Esophagus squamous epithelium (tissue), 5 donors: ENCODE data around the gene DNAJA4. TPM values are rescaled to one million over a fixed set of nuclear protein-coding genes. Genes with fewer than 3 reads are reported as not detected.

ENCODE experiments used
- DNase-seq: peaks from one replicate; lab custom pipeline; 2025; lab: John Stamatoyannopoulos, UW
- H3K27ac ChIP-seq, 4 donors: fragments of 200-600 bp; sonication (generic); one replicate each; pipeline ENCODE4 v1.5.1; 2016 to 2019; ENCODE audit warnings: mild to moderate bottlenecking in 1 of 4
- H3K27me3 ChIP-seq, 4 donors: fragments of 200-600 bp; sonication (generic); 1 replicate in 3 of 4; 2 replicates in 1 of 4; pipeline versions ENCODE4 v1.5.1 to v1.6.0; 2017 to 2021; ENCODE audit warnings: antibody characterized with exemption in 1 of 4
- H3K36me3 ChIP-seq, 3 donors: fragments of 200-600 bp; sonication (generic); one replicate each; pipeline ENCODE4 v1.5.1; 2016 to 2019
- H3K4me1 ChIP-seq, 3 donors: fragments of 200-600 bp; sonication (generic); one replicate each; pipeline ENCODE4 v1.5.1; 2017 to 2019
- H3K4me3 ChIP-seq, 4 donors: fragments of 200-600 bp; sonication (generic); 1 replicate in 3 of 4; 2 replicates in 1 of 4; pipeline ENCODE4 v1.5.1; 2016 to 2019; ENCODE audit warnings: mild to moderate bottlenecking in 2 of 4, moderate library complexity in 1 of 4
- H3K9me3 ChIP-seq, 3 donors: fragments of 200-600 bp; sonication (generic); one replicate each; pipeline ENCODE4 v1.5.1; 2016 to 2019
- CTCF ChIP-seq, 6 experiments: fragments of 450-650 bp in 4 of 6; fragments of 200-600 bp in 2 of 6; sonication (generic) in 2 of 6; IDR thresholded peaks; one replicate each; pipeline ENCODE4 v1.5.1; 2016 to 2019; ENCODE audit warnings: antibody characterized with exemption in 6 of 6, mild to moderate bottlenecking in 4 of 6, moderate library complexity in 4 of 6
- POLR2A ChIP-seq, 4 donors: fragments of 450-650 bp; IDR thresholded peaks; one replicate each; pipeline ENCODE4 v1.6.1; 2017; ENCODE audit warnings: antibody characterized with exemption in 4 of 4, mild to moderate bottlenecking in 4 of 4, moderate library complexity in 3 of 4
- WGBS, 2 donors: methylation state at CpG; one replicate each; pipeline ENCODE4 v1.1.5; 2018; 5-methylcytosine and 5-hydroxymethylcytosine counted together
- intact Hi-C: fragments of 100-400 bp; cut with DNase I; formaldehyde crosslinking; loops from one replicate; pipeline ENCODE4 v1.15.0; 2022
- total RNA-seq, 4 donors: library from RNA; depleted of rRNA; stranded (reverse); fragments of >200 nt; gene quantifications; one replicate each; pipeline ENCODE4 v1.1.0, GENCODE V29; 2016
- donor health status: DM: yes; HTN: yes; CAD: no.

Gene DNAJA4
- total RNA-seq, 4 donors from 2014 or later, result 7.9 to 24.0 (median 15.7) TPM

- intact Hi-C loops, result no loop called here
- Histone ChIP-seq H3K4me3 (no peak overlapping the region), H3K4me1 (peaks cover 0 to 3% (median 0%) of the 10 kb centered on the region in 3 donors), H3K9me3 (no peaks in the 10 kb centered on the region), H3K36me3 (peaks cover 0 to 75% (median 22%) of the 10 kb centered on the region in 3 donors), H3K27ac (no peak overlapping the region), H3K27me3 (no peaks in the 10 kb centered on the region)
- WGBS, 2 donors, result 87 to 96% methylated on average over 3 of the region's 3 CpGs
- no peak for TF ChIP-seq POLR2A (IDR thresholded peaks at IDR 0.05)
- no peak for DNase-seq
Observed at GRCh38 chr15:78272776-78273175, 8.4 kb downstream of the DNAJA4 start.

DNA sequence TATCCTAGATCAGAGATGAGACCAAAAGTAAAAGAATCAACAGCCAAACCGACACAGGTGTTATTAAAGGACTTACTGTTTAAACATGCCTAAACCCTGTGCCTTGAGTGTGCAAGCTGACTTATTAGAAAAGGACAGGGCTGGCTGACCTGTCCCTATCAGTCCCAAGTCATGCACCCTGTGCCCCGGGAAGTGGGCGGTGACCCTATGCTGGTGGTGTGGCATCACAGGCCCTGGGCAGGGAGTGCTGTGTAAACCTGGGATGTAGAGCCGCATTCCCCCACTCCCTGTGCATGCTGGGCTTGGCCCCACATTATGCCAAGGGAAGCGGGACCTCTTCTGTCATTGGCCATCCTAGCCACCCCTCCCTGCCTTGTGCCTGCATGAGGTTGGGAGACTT is 10.6 kb downstream of the DNAJA4 start:
- TF ChIP-seq POLR2A (IDR thresholded peaks at IDR 0.05) (no peak), CTCF (IDR thresholded peaks at IDR 0.05) (no peak)
- Histone ChIP-seq H3K27ac (no peak overlapping the region), H3K36me3 (peaks cover 0 to 96% (median 22%) of the 10 kb centered on the region in 3 donors), H3K4me3 (no peak overlapping the region), H3K9me3 (no peaks in the 10 kb centered on the region), H3K27me3 (no peaks in the 10 kb centered on the region), H3K4me1 (peaks cover 0 to 6% (median 0%) of the 10 kb centered on the region in 3 donors)
- 85 to 96% methylated on average over 3 of the region's 5 CpGs for WGBS, 2 donors
- intact Hi-C loops, result no loop called here
- no peak for DNase-seq

DNA sequence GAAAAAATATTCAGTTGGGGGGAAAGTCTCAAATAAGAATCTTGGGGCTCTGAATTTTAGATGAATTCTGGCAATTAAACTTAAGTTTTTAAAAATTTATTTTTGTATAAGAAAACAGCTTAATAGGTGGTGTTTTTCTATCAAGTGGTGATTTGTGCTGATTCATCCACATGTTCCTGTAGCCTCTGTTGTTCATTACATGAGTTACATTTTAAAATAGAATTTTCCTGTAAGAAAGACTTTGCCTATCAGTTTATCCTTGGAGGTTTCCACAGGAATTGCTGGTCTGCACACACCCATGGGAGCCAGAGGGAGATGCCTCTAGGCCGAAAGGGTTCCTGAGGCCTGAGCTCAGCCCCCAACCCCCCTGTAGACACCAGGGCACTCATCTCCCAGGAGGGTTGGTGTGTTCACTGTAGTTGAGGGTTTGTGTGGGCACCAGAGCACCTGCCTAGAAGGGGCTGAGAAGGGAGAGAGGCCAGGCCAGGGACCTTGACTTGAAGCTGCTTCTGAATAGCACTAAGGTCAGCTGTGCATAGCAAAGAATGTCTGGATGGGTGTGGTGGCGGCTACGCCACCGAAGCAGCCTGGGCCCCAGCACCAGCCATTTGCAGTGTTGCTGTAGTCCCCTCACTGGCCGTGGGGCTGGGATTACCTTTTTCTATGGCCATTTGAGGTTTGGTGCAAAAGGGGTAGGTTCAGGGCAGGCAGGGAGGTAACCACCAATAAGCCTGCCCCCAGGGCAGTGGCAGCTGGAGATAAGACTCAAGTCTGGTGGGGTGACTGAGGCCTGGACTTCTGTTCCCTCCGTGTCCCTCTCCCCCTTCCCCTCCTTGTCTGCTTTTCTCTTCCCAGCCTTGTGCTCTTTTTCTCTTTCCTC is 11.9 kb downstream of the DNAJA4 start:
- Histone ChIP-seq H3K27ac (no peak overlapping the region), H3K4me3 (no peak overlapping the region), H3K27me3 (no peaks in the 10 kb centered on the region), H3K36me3 (peaks cover 0 to 98% (median 24%) of the 10 kb centered on the region in 3 donors), H3K4me1 (peaks cover 0 to 6% (median 0%) of the 10 kb centered on the region in 3 donors), H3K9me3 (no peaks in the 10 kb centered on the region)
- TF ChIP-seq POLR2A (IDR thresholded peaks at IDR 0.05) (no peak), CTCF (IDR thresholded peaks at IDR 0.05) (no peak)
- WGBS, 2 donors, result 73 to 92% methylated on average over 5 to 6 of the region's 6 CpGs
- DNase-seq, result no peak
- intact Hi-C loops, result no loop called here

DNA sequence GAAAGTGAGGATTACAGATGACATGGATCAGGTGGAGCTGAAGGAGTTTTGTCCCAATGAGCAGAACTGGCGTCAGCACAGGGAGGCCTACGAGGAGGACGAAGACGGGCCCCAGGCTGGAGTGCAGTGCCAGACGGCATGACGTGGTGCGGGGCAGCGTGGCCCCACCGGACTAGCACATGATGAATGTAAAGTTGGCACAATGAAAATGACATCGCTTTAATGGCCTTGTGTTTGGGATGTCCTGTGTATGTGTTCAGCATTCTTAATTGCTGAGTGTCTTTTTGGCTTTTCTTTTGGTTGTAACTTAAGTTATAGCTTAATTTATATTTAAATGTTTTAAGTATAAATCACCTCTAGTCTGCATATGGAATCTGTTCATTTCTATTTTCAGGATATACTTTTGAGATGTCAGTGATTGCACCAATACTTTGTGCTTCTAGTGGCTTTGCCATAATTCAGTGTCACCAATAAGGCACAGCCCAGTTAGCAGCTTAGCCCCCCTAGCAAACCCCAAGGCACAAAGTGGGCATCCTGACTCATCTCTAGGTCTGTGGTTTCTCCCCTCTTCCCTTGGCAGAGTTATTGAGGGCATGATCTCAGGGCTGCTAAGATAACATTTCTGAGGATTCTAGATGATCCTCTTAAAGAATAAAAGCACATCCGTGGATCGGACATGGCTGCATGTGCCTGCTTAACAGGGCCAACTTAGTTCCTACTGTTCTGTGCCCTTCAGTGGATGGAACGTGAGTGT is 16.1 kb downstream of the DNAJA4 start:
- no peak for TF ChIP-seq CTCF (IDR thresholded peaks at IDR 0.05)
- TF ChIP-seq POLR2A (IDR thresholded peaks at IDR 0.05), result no peak
- Histone ChIP-seq H3K36me3 (peaks cover 3 to 98% (median 18%) of the 10 kb centered on the region in 3 donors), H3K4me1 (peaks cover 0 to 6% (median 0%) of the 10 kb centered on the region in 3 donors), H3K27ac (no peak overlapping the region), H3K27me3 (no peaks in the 10 kb centered on the region), H3K9me3 (no peaks in the 10 kb centered on the region), H3K4me3 (no peak overlapping the region)
- intact Hi-C loops, result no loop called here
- DNase-seq, result no peak
- 88% methylated on average over 13 of the region's 13 CpGs for WGBS, 2 donors

DNA sequence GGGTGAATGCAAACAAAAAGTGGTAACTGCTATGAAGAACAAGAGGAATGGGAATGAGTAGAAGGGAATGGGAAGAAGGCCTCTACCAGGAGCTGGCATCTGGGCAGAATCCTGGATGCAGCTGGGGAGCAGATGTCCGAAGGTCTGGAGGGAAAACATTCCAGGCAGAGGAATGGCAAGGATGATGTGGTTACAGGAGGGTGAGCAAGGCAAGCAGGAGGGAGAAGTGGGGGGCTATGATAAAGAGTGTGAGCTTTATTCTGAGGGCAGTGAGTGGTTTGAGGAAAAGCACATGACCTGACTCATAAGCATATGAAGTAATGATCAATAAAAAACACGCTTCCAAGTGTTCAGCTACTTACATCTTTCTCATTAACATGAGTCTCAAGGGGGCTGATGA is 18.0 kb downstream of the DNAJA4 start:
- WGBS, 2 donors, result 79 to 93% methylated on average over 2 of the region's 2 CpGs
- intact Hi-C loops, result no loop called here
- Histone ChIP-seq H3K4me3 (no peak overlapping the region), H3K27me3 (no peaks in the 10 kb centered on the region), H3K4me1 (peaks cover 0 to 6% (median 0%) of the 10 kb centered on the region in 3 donors), H3K27ac (no peak overlapping the region), H3K36me3 (peaks cover 3 to 99% (median 16%) of the 10 kb centered on the region in 3 donors), H3K9me3 (no peaks in the 10 kb centered on the region)
- TF ChIP-seq CTCF (IDR thresholded peaks at IDR 0.05), result no peak
- TF ChIP-seq POLR2A (IDR thresholded peaks at IDR 0.05), result no peak
- no peak for DNase-seq
